ENCODE measurements around the gene EEF1G.

- no peak for TF ChIP-seq EZH2phosphoT487 (IDR thresholded peaks at IDR 0.05; ENCODE audit: borderline replicate concordance, low read length)
- TF ChIP-seq, protein P1, sequence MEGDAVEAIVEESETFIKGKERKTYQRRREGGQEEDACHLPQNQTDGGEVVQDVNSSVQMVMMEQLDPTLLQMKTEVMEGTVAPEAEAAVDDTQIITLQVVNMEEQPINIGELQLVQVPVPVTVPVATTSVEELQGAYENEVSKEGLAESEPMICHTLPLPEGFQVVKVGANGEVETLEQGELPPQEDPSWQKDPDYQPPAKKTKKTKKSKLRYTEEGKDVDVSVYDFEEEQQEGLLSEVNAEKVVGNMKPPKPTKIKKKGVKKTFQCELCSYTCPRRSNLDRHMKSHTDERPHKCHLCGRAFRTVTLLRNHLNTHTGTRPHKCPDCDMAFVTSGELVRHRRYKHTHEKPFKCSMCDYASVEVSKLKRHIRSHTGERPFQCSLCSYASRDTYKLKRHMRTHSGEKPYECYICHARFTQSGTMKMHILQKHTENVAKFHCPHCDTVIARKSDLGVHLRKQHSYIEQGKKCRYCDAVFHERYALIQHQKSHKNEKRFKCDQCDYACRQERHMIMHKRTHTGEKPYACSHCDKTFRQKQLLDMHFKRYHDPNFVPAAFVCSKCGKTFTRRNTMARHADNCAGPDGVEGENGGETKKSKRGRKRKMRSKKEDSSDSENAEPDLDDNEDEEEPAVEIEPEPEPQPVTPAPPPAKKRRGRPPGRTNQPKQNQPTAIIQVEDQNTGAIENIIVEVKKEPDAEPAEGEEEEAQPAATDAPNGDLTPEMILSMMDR (IDR thresholded peaks at IDR 0.05; ENCODE audit: low read depth, low read length, poor library complexity, severe bottlenecking): no peak
These were observed 4.8 kb upstream of the EEF1G start for GRCh38 chr11:62578541-62578940.
